Spleen (tissue), 7 donors: ENCODE results near the gene TCEA2.
A peak's percentile ranks its signal among the peaks of the same experiment; 100 is the strongest.

Experiments used
- POLR2A ChIP-seq, 3 donors: fragments of 450-650 bp; IDR thresholded peaks; one replicate each; pipeline ENCODE4 v1.5.1; 2017; ENCODE audit warnings: antibody characterized with exemption in 3 of 3, mild to moderate bottlenecking in 1 of 3
- POLR2AphosphoS5 ChIP-seq, 3 donors: sonication (generic); formaldehyde crosslinking; IDR thresholded peaks; one replicate each; pipeline ENCODE4 v1.5.1; 2017; ENCODE audit warnings: antibody characterized with exemption in 3 of 3
- TF ChIP-seq, protein P1 (sequence below), 11 experiments: fragments of 200-600 bp in 7 of 11; fragments of 450-650 bp in 4 of 11; sonication (generic) in 4 of 11; IDR thresholded peaks in 8 of 11; conservative IDR thresholded peaks in 3 of 11; 1 replicate in 7 of 11; 2 replicates in 4 of 11; pipeline versions ENCODE4 v1.4.0 to v1.8.0; 2016 to 2021; ENCODE audit warnings: antibody characterized with exemption in 11 of 11, inconsistent platforms in 4 of 11, mild to moderate bottlenecking in 1 of 11
- donor health status: DM: no; HTN: no; CAD: no; lungs with moderate emphysema.
- donor health status: DM: no; HTN: no; CAD: no.
- donor health status: DM: no; HTN: no; CAD: no.

- TF ChIP-seq, protein P1, sequence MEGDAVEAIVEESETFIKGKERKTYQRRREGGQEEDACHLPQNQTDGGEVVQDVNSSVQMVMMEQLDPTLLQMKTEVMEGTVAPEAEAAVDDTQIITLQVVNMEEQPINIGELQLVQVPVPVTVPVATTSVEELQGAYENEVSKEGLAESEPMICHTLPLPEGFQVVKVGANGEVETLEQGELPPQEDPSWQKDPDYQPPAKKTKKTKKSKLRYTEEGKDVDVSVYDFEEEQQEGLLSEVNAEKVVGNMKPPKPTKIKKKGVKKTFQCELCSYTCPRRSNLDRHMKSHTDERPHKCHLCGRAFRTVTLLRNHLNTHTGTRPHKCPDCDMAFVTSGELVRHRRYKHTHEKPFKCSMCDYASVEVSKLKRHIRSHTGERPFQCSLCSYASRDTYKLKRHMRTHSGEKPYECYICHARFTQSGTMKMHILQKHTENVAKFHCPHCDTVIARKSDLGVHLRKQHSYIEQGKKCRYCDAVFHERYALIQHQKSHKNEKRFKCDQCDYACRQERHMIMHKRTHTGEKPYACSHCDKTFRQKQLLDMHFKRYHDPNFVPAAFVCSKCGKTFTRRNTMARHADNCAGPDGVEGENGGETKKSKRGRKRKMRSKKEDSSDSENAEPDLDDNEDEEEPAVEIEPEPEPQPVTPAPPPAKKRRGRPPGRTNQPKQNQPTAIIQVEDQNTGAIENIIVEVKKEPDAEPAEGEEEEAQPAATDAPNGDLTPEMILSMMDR (IDR thresholded peaks at IDR 0.05 in 8 of 11, conservative IDR thresholded peaks at IDR 0.05 in 3 of 11) = no peak
- TF ChIP-seq POLR2AphosphoS5 (IDR thresholded peaks at IDR 0.05) = peak in 2 of 3 donors; percentile 3 to 13
- TF ChIP-seq POLR2A (IDR thresholded peaks at IDR 0.05) = no peak
Measured at GRCh38 chr20:64056639-64056888, 6.4 kb upstream of the TCEA2 start.
